Left ventricle myocardium inferior (tissue), 1 donor: Measurements from ENCODE around the gene SLC28A1. TPM values are rescaled to one million over a fixed set of nuclear protein-coding genes. Genes with fewer than 3 reads are reported as not detected.

Experiments used
- DNase-seq: peaks from one replicate; pipeline ENCODE4 v3.0.0-alpha.2; 2020
- H3K27ac ChIP-seq: fragments of 200-600 bp; replicated peaks from 2 replicates; pipeline ENCODE4 v1.8.0; 2021
- H3K27me3 ChIP-seq: fragments of 200-600 bp; 2 replicates; pipeline ENCODE4 v1.8.0; 2021; ENCODE audit warnings: low read depth
- H3K36me3 ChIP-seq: fragments of 200-600 bp; 2 replicates; pipeline ENCODE4 v1.8.0; 2021
- H3K4me1 ChIP-seq: fragments of 200-600 bp; 2 replicates; pipeline ENCODE4 v1.8.0; 2021
- H3K4me3 ChIP-seq: fragments of 200-600 bp; 2 replicates; pipeline ENCODE4 v1.8.0; 2021; ENCODE audit warnings: mild to moderate bottlenecking, moderate library complexity
- H3K9me3 ChIP-seq: fragments of 200-600 bp; replicated peaks from 2 replicates; pipeline ENCODE4 v1.8.0; 2021
- intact Hi-C: fragments of 100-400 bp; cut with micrococcal nuclease; formaldehyde crosslinking; loops from one replicate; pipeline ENCODE4 v1.11.0; 2022
- total RNA-seq: library from RNA; stranded (reverse); fragmentation: NEBNext Ultra II Directional; extraction: Animal tissue kit (Norgen Biotek cat#: 25700); gene quantifications from one replicate; pipeline ENCODE4 v1.2.1, GENCODE V29; 2021
- TF ChIP-seq, protein P1 (sequence below): fragments of 200-600 bp; IDR thresholded peaks from 2 replicates; pipeline ENCODE4 v1.8.0; 2021; ENCODE audit warnings: antibody characterized with exemption, mild to moderate bottlenecking, borderline replicate concordance
- donor health status: DM: no; HTN: yes; CAD: no; lungs with severe emphysema.

SLC28A1 gene
- total RNA-seq, 1 donor from 2014 or later = 0.91 TPM

DNA sequence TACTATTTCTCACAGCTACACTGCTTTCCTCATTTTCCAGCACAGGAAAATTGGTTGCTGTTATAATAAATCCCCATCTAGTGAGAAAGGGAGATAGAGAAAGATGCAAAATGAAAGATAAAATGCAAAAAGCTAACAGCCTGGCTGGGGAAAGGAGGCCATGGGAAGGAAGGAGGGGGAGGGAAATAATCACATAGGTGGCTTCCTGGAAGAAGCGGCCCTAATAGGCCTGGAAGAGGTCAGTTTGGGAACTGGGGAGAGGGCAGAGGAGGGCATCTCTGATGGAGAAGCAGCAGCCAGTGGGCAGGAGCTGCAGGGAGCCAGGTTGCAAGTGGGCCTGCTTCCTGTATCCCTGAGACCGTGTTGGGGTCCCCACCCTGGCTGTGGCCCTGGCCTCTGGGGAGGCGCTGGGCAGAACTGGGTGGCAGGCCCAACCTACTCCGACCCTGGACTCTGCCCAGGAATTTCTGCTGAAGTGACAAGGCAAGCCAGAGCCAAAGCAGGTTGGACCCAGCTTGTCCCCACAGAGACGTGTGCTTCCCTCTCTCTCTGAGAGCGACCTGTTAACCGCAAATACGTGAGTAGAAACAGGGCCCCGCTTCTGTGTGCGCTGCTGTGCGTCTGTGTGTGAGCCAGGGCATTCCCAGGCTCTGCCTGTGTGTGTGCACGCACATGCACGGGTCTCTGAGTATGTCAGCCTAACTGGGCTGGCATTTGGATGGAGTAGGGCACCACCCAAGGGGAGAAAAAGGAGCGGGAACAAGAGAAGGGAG lies 1.9 kb downstream of the SLC28A1 start:
- H3K4me3 ChIP-seq = no peak overlapping the region
- intact Hi-C loops = no loop called here
- no peaks in the 10 kb centered on the region for H3K36me3 ChIP-seq
- no peaks in the 10 kb centered on the region for H3K9me3 ChIP-seq
- TF ChIP-seq, protein P1, sequence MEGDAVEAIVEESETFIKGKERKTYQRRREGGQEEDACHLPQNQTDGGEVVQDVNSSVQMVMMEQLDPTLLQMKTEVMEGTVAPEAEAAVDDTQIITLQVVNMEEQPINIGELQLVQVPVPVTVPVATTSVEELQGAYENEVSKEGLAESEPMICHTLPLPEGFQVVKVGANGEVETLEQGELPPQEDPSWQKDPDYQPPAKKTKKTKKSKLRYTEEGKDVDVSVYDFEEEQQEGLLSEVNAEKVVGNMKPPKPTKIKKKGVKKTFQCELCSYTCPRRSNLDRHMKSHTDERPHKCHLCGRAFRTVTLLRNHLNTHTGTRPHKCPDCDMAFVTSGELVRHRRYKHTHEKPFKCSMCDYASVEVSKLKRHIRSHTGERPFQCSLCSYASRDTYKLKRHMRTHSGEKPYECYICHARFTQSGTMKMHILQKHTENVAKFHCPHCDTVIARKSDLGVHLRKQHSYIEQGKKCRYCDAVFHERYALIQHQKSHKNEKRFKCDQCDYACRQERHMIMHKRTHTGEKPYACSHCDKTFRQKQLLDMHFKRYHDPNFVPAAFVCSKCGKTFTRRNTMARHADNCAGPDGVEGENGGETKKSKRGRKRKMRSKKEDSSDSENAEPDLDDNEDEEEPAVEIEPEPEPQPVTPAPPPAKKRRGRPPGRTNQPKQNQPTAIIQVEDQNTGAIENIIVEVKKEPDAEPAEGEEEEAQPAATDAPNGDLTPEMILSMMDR = no peak
- no peak for DNase-seq
- no peaks in the 10 kb centered on the region for H3K27me3 ChIP-seq
- H3K4me1 ChIP-seq = peaks cover 30% of the 10 kb centered on the region
- peak overlapping the region; percentile 70 for H3K27ac ChIP-seq

DNA sequence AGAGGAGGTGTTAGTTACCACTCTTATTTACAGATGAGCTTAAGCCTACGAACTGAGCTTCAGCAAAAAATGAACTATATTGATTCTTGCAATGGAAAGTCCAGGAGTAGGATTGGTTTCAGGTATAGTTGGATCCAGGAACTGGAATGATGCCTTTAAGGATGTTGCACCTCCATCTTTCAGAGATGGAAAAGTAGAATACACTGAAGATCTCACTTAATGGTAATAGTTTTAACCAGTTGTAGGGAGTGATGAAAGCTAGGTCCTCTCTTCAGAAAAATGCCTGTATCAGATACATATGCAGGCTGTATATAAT lies 2.5 kb downstream of the SLC28A1 start:
- DNase-seq = no peak
- no peak overlapping the region for H3K4me3 ChIP-seq
- H3K27ac ChIP-seq = peak overlapping the region; percentile 70
- H3K9me3 ChIP-seq = no peaks in the 10 kb centered on the region
- intact Hi-C loops = no loop called here
- peaks cover 30% of the 10 kb centered on the region for H3K4me1 ChIP-seq
- no peaks in the 10 kb centered on the region for H3K36me3 ChIP-seq
- H3K27me3 ChIP-seq = no peaks in the 10 kb centered on the region
- TF ChIP-seq, protein P1 = no peak

DNA sequence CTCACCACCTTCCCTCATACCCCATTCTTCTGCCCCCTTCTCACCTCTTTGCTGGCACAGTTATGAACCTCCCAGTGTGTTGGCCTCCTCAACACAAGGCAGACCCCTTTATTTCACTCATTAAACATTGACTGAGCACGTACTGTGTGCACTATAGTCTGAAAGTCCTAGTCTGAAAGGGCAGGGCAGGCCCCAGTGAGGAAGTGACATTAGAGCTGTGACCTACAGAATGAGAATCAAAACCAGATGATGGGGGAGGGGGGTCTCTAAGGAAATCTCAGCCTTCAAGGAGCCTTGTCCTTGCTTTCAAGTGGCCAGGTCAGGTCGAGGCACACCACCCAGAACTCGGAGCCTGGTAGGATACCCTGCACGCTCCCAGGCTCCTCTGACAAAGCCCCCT lies 3.5 kb downstream of the SLC28A1 start:
- TF ChIP-seq, protein P1 = no peak
- Histone ChIP-seq H3K9me3 (no peaks in the 10 kb centered on the region), H3K27me3 (no peaks in the 10 kb centered on the region), H3K4me1 (peaks cover 30% of the 10 kb centered on the region), H3K36me3 (no peaks in the 10 kb centered on the region), H3K27ac (no peak overlapping the region), H3K4me3 (no peak overlapping the region)
- intact Hi-C loops = no loop called here
- DNase-seq = no peak

DNA sequence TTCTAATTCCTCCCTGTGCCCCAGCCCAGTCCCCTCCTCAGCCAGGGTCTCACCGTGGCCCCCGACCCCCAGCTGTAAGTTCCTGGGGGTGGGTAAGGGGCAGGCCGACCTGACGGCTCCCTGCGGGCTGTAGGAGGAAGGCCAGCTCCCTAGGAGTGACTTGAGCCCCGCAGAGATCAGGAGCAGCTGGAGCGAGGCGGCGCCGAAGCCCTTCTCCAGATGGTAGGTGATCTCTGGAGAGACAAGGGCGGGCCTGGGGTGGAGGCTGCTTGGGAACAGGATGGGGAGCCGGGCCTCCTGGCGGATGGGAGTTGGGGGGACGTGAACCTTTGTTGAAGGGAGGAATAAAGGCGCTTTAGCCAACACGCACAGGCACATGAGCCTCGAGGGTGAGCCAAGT lies 4.2 kb downstream of the SLC28A1 start:
- Histone ChIP-seq H3K4me3 (no peak overlapping the region), H3K27me3 (no peaks in the 10 kb centered on the region), H3K4me1 (peaks cover 24% of the 10 kb centered on the region), H3K36me3 (no peaks in the 10 kb centered on the region), H3K9me3 (no peaks in the 10 kb centered on the region), H3K27ac (no peak overlapping the region)
- intact Hi-C loops = no loop called here
- DNase-seq = no peak
- TF ChIP-seq, protein P1 = no peak

DNA sequence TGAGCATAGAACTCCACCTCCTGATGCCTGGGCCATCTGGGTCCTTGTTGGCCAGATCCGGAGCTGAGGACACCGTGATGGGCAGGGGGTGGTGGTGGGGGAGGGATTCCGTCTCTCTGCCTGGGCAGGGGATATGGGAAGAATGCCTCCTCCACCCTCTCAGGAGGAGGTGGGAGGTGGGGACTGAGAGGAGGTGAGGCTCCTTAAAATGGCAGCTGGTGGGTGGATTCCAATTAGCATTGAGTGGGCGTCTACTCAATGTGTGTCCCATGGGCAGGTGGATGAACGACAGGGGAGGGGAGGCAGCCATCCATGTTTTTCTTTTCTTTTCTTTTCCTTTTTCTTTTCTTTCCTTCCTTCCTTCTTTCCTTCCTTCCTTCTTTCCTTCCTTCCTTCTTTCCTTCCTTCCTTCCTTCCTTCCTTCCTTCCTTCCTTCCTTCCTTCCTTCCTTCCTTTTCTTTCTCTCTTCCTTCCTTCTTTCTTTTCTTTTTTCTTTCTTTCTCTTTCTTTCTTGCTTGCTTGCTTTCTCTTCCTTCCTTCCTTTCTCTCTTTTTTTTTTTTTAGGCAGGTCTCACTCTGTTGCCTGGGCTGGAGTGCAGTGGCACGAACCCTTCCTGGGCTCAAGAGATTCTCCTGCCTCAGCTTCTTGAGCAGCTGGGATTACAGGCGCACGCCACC lies 5.0 kb downstream of the SLC28A1 start:
- Histone ChIP-seq H3K9me3 (no peaks in the 10 kb centered on the region), H3K27ac (no peak overlapping the region), H3K27me3 (no peaks in the 10 kb centered on the region), H3K4me1 (peaks cover 16% of the 10 kb centered on the region), H3K36me3 (no peaks in the 10 kb centered on the region), H3K4me3 (no peak overlapping the region)
- TF ChIP-seq, protein P1 = no peak
- DNase-seq = no peak
- intact Hi-C loops = no loop called here
